Activated CD4-positive, alpha-beta T cell treated with anti-CD3 and anti-CD28 coated beads, Interleukin-2, amount 10 ng/mL, durations not matched to agents 7 days and 5 days (primary cell): Measurements from ENCODE around the gene ABCG8. TPM values are rescaled to one million over a fixed set of nuclear protein-coding genes. Genes with fewer than 3 reads are reported as not detected.

Source experiments
- CTCF ChIA-PET: fragments of 350-600 bp; sonication (Branson Sonifier 250); formaldehyde crosslinking; loops from one replicate; lab custom pipeline; 2021; ENCODE audit warnings: antibody characterized with exemption; lab: Charles Lee
- POLR2A ChIA-PET: fragments of 350-600 bp; sonication (Branson Sonifier 250); formaldehyde crosslinking; loops from one replicate; lab custom pipeline; 2021; ENCODE audit warnings: antibody characterized with exemption; lab: Charles Lee
- DNase-seq: peaks from one replicate; pipeline ENCODE4 v3.0.0-alpha.2; 2020
- H3K27ac Mint-ChIP-seq: one replicate; pipeline ENCODE4 v1.8.0; 2021; ENCODE audit warnings: mild to moderate bottlenecking, moderate library complexity, mixed read lengths
- H3K27me3 Mint-ChIP-seq: one replicate; pipeline ENCODE4 v1.8.0; 2021; ENCODE audit warnings: mixed read lengths
- H3K36me3 Mint-ChIP-seq: one replicate; pipeline ENCODE4 v1.8.0; 2021; ENCODE audit warnings: low read depth, mixed read lengths
- H3K4me1 Mint-ChIP-seq: one replicate; pipeline ENCODE4 v1.8.0; 2021; ENCODE audit warnings: mixed read lengths
- H3K4me3 Mint-ChIP-seq: one replicate; pipeline ENCODE4 v1.8.0; 2021; ENCODE audit warnings: mild to moderate bottlenecking, moderate library complexity, mixed read lengths
- H3K9me3 Mint-ChIP-seq: one replicate; pipeline ENCODE4 v1.8.0; 2021; ENCODE audit warnings: mixed read lengths
- total RNA-seq, 2 experiments: library from RNA; stranded (reverse); gene quantifications; one replicate each; pipeline ENCODE4 v1.2.3, GENCODE V29; 2021

Gene ABCG8
- total RNA-seq, result not detected

DNA sequence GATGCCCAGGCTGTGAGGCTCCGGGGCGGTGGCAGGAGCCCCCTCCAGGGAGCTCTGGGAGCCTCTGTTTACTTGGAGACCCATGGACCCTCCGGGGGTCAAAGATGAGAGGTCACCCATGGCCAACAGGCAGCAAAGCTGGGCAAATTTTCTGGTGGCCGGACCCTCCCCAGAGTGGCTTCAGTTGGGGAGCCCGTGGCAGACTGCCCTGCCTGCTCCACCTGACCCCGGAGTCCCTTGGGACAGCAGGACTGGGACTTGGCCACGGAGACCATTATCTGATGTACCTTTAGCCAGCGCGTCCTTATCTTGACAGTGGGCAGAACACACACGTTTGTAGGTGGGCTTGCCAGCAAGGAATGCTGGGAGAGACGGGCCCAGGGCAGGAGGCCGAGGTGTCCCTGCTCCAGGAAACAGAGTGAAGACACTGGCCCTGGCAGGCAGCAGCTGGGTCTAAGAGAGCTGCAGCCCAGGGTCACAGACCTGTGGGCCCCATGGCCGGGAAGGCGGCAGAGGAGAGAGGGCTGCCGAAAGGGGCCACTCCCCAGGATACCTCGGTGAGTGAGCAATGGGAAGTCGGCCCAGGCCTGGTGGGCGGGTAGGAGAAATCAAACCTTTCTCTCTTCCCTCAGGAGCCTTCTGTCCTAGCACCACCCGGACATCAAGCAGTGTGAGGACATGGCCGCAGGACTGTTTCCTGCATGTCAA is at the start of gene ABCG8, which contains the start of gene ABCG5:
Gene ABCG8, plus strand, starts transcription at position 412 of the 708 bp plus-strand sequence. Its CDS starts 83 bp downstream, at position 495.
Gene ABCG5, minus strand, starts transcription at position 280 of the 708 bp plus-strand sequence. Its CDS starts 160 bp downstream, at position 120.
- Mint-ChIP-seq H3K4me1 (no peaks in the 10 kb centered on the region), H3K4me3 (no peak within 1 kb of the TSS), H3K27ac (no peak within 1 kb of the TSS), H3K36me3 (no peaks in the 10 kb centered on the region), H3K27me3 (peaks cover 2% of the 10 kb centered on the region), H3K9me3 (no peaks in the 10 kb centered on the region)
- no peak for DNase-seq
- ChIA-PET POLR2A (no interaction called here), CTCF (no interaction called here)

DNA sequence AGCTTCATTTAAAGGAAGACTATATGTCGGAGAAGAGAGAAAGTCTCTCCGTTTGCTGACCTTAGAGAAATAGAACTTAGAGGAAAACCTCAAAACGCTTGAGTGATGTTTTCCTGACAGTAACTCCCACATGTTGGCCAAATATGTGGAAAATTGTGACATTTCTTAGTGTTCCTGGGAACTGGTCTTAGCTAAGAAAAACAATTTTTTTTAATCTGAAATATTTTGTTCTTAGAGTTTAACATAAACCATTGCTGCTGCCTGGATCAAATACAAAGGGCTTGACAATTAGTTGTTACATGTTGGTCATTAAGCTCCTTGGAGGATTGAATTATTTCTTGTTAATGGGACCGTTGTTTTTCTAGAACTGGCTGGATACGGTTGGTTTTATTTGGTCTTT is 48.6 kb upstream of the ABCG8 start:
- DNase-seq, result no peak
- Mint-ChIP-seq H3K9me3 (no peaks in the 10 kb centered on the region), H3K4me1 (no peaks in the 10 kb centered on the region), H3K27ac (no peak overlapping the region), H3K4me3 (no peak overlapping the region), H3K27me3 (no peaks in the 10 kb centered on the region), H3K36me3 (no peaks in the 10 kb centered on the region)
- CTCF ChIA-PET, result interaction anchor here (0.7 kb wide), 2 partner anchors 32 to 85 kb away, joined by 3 to 5 read pairs; no protein-coding TSS in a partner anchor
- POLR2A ChIA-PET, result no interaction called here

DNA sequence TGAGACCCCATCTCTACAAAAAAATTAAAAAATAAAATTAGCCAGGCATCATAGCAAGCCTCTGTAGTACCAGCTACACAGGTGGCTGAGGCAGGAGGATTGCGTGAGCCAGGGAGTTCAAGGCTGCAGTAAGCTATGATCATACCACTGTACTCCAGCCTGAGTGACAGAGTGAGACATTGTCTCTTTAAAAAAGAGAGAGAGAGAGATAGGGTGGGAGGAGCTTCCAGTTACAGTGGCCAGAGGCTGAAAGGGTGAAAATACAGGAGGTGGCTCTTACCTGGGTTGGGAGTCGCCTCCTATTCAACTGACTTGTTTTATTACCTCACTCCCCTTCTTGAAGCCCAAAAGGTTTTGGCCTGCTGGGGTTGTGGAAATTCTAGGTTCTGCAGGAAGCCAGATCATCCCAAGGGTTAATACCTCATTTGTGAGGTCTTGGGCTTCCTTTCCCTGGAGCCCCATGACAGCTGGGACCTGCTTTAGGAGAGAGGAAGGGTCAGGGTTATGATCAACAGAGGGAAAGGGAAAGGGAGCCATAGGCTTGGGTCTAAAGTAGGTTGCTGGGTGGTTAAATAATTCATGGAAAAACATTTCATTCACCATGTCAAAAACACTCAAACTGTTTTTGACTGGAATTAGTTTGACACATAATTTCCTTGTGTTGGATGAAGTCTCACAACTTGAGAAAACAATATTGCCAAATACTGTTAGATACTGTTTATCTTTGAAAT is 47.6 kb upstream of the ABCG8 start:
- H3K27me3 Mint-ChIP-seq, result no peaks in the 10 kb centered on the region
- no peak overlapping the region for H3K4me3 Mint-ChIP-seq
- CTCF ChIA-PET, result no interaction called here
- no peak overlapping the region for H3K27ac Mint-ChIP-seq
- POLR2A ChIA-PET, result no interaction called here
- DNase-seq, result no peak
- no peaks in the 10 kb centered on the region for H3K36me3 Mint-ChIP-seq
- H3K4me1 Mint-ChIP-seq, result no peaks in the 10 kb centered on the region
- no peaks in the 10 kb centered on the region for H3K9me3 Mint-ChIP-seq

DNA sequence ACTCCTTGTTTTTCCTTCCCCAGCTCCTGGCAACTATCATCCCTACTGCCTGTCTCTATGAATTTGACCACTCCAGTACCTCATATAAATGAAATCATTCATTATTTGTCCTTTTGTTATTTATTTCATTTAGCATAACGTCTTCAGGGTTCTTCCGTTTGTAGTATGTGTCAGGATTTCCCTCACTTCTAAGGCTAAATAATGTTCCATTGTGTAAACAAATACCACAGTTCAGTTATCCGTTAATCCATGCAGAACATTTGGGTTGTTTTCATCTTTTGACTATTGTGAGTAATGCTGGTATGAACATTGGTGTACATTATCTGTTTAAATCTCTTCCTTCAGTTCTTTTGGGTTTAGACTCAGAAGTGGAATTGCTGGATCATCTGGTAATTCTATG is 46.1 kb upstream of the ABCG8 start:
- Mint-ChIP-seq H3K27me3 (no peaks in the 10 kb centered on the region), H3K36me3 (no peaks in the 10 kb centered on the region), H3K9me3 (no peaks in the 10 kb centered on the region), H3K27ac (no peak overlapping the region), H3K4me1 (no peaks in the 10 kb centered on the region), H3K4me3 (no peak overlapping the region)
- no peak for DNase-seq
- CTCF ChIA-PET, result no interaction called here
- POLR2A ChIA-PET, result no interaction called here

DNA sequence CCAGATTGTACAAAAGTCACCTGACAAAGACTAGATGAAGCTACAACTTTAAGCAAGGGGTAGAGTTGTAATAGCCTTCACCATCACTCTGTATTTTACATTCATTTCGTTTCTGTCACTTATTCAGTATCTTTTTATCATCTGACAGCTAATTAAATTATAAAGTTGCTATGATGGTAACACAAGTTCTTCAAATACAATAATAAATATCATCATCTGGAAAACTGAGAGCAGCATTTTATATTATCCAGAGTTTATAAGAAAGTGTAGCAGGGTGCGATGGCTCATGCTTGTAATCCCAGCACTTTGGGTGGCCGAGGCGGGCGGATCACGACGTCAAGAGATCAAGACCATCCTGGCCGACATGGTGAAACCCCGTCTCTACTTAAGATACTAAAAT is 43.8 kb upstream of the ABCG8 start:
- Mint-ChIP-seq H3K9me3 (no peaks in the 10 kb centered on the region), H3K4me3 (no peak overlapping the region), H3K4me1 (no peaks in the 10 kb centered on the region), H3K27me3 (no peaks in the 10 kb centered on the region), H3K27ac (no peak overlapping the region), H3K36me3 (no peaks in the 10 kb centered on the region)
- ChIA-PET CTCF (no interaction called here), POLR2A (no interaction called here)
- no peak for DNase-seq

DNA sequence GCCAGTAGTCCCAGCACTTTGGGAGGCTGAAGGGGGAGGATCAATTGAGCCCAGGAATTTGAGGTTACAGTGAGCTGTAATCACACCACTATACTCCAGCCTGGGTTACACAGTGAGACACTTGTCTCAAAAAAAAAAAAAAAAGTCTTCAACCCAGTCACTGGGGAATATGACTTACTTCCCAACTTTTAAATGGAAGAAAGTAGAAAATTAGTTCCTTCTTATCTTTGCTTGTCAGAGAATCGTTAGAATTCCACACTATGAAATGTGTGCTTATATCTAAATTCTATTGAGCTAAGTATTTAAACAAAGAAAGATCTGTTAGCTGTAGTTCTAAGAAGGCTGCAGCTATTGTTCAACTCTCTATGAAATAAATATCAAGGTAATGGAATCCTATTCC is 42.6 kb upstream of the ABCG8 start:
- Mint-ChIP-seq H3K27me3 (no peaks in the 10 kb centered on the region), H3K27ac (no peak overlapping the region), H3K36me3 (no peaks in the 10 kb centered on the region), H3K4me1 (no peaks in the 10 kb centered on the region), H3K4me3 (no peak overlapping the region), H3K9me3 (no peaks in the 10 kb centered on the region)
- no peak for DNase-seq
- ChIA-PET POLR2A (no interaction called here), CTCF (interaction anchor here (0.6 to 0.7 kb wide), 2 partner anchors 174 to 197 kb away, joined by 3 read pairs; no protein-coding TSS in a partner anchor)

DNA sequence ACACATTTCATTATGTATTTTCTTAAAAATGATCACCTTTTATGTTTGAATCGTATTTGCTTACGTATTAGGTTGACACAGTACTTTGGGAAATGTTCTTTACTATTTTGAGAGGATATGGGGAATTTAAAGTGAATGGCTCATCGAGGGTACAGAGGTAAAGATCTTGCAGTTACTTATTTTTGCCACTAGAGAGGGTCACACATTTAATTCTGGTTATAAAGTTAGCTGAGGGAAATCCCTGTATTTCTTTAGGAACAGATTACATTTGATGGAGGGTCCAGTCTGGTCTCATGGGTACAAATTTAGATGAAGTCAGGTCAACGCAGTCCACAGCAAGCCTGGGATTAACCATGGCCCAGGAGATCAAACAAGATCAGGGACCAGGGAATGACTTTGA is 40.5 kb upstream of the ABCG8 start:
- H3K4me3 Mint-ChIP-seq, result no peak overlapping the region
- H3K27me3 Mint-ChIP-seq, result no peaks in the 10 kb centered on the region
- no peaks in the 10 kb centered on the region for H3K9me3 Mint-ChIP-seq
- H3K4me1 Mint-ChIP-seq, result no peaks in the 10 kb centered on the region
- ChIA-PET POLR2A (interaction anchor here (0.6 kb wide), 1 partner anchor 219 kb away, joined by 3 read pairs; no protein-coding TSS in a partner anchor), CTCF (no interaction called here)
- DNase-seq, result no peak
- H3K36me3 Mint-ChIP-seq, result no peaks in the 10 kb centered on the region
- no peak overlapping the region for H3K27ac Mint-ChIP-seq

DNA sequence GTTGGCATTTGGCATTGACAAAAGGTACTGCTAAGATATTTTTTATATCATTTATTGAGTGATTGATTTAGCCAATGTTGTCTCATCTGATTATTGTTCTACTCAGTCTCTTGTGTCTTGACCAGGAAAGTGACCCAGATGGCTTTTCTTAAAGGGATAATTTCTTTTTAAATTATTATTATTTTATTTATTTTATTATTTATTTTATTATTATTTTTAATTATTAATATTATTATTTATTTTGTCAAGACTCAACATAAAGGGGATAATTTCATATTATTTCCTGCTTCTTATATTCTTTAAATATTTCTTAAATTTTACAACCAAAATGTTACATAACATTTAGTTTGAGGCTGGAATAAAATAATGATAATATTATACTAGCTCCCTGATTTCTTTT is 37.9 kb upstream of the ABCG8 start:
- H3K27ac Mint-ChIP-seq, result no peak overlapping the region
- no peak for DNase-seq
- no peak overlapping the region for H3K4me3 Mint-ChIP-seq
- H3K27me3 Mint-ChIP-seq, result no peaks in the 10 kb centered on the region
- CTCF ChIA-PET, result no interaction called here
- H3K4me1 Mint-ChIP-seq, result no peaks in the 10 kb centered on the region
- H3K9me3 Mint-ChIP-seq, result no peaks in the 10 kb centered on the region
- POLR2A ChIA-PET, result no interaction called here
- H3K36me3 Mint-ChIP-seq, result no peaks in the 10 kb centered on the region

DNA sequence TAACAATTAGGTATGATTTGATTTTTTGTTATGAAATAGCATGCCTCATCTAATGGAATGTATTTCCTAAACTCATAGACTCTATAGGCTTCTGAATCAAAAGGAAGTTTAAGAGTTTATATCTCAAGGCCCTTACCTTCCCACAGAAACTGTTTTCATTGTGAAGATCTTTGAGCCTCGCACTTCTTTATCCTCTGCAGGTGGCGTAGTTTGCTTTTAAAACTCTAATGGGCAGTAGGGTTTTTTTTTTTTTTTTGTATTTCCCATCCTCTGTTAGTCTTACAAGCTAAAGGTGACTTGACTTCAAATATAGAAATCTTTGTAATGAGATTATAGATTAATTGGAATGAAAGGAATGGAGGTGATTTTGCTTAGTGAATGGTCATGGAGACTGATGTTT is 36.6 kb upstream of the ABCG8 start:
- POLR2A ChIA-PET, result no interaction called here

DNA sequence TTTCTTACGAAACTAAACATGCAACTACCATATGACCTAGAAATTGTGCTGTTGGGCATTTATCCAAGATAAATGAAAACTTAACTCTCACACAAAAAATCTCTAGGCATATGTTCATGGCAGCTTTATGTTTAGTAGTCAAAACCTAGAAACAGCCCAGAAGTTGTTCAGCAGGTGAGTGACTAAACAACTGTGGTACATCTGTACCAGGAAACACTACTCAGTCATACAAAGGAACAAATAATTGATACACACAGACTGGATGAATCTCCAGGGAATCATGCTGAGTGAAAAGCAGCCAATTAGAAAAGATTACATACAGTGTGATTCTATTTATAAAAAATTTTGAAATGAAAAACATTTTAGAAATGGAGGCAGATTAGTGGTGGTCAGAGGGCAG is 35.7 kb upstream of the ABCG8 start:
- Mint-ChIP-seq H3K27me3 (no peaks in the 10 kb centered on the region), H3K4me3 (no peak overlapping the region), H3K4me1 (no peaks in the 10 kb centered on the region), H3K27ac (no peak overlapping the region), H3K36me3 (no peaks in the 10 kb centered on the region), H3K9me3 (no peaks in the 10 kb centered on the region)
- POLR2A ChIA-PET, result no interaction called here
- DNase-seq, result no peak
- CTCF ChIA-PET, result no interaction called here

More for the DNA sequence above, 36.6 kb upstream of the ABCG8 start:
- Mint-ChIP-seq H3K4me3 (no peak overlapping the region), H3K4me1 (no peaks in the 10 kb centered on the region), H3K27ac (no peak overlapping the region), H3K36me3 (no peaks in the 10 kb centered on the region), H3K27me3 (no peaks in the 10 kb centered on the region), H3K9me3 (no peaks in the 10 kb centered on the region)
- no peak for DNase-seq
- CTCF ChIA-PET, result interaction anchor here (0.5 kb wide), 1 partner anchor 1715 kb away, joined by 3 read pairs; no protein-coding TSS in a partner anchor

DNA sequence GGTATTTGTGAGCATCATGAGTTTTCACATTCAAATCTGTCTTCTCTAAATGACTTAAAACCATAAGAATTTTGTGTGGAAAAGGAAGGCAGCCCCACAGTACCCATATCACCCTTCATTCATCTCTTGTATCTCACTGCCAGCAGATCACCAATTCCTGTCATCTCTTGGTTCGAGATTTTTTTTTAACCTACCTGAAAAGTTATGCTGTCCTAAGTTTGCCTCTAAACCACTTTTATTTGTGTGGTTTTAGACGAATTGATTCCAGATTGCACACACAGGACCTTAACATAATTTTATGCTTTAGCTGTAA is 32.1 kb upstream of the ABCG8 start:
- Mint-ChIP-seq H3K27me3 (no peaks in the 10 kb centered on the region), H3K4me1 (no peaks in the 10 kb centered on the region), H3K9me3 (no peaks in the 10 kb centered on the region), H3K4me3 (no peak overlapping the region), H3K27ac (no peak overlapping the region), H3K36me3 (no peaks in the 10 kb centered on the region)
- ChIA-PET CTCF (interaction anchor here (0.6 kb wide), 2 partner anchors 110 to 114 kb away, joined by 3 to 4 read pairs; no protein-coding TSS in a partner anchor), POLR2A (no interaction called here)
- DNase-seq, result no peak

DNA sequence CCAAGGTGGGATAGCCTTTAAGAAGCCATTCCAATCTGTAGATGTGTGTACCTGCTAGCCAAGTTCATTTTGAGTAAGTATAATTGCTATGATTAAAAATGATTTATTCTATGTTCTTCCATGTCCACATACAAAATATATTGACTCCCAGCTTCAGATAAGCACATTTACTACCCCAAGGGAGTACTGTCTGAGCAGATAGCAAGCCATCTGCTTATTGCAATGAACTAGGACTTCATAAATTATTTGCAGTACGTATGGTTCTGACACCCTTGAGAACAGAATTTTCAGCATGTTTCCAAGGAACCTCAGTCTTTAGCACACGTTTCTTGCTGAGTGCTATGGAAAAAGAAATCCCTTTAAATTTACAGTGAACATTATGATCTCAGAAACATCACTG is 28.3 kb upstream of the ABCG8 start:
- ChIA-PET POLR2A (no interaction called here), CTCF (no interaction called here)
- Mint-ChIP-seq H3K27ac (no peak overlapping the region), H3K4me1 (no peaks in the 10 kb centered on the region), H3K9me3 (no peaks in the 10 kb centered on the region), H3K27me3 (no peaks in the 10 kb centered on the region), H3K36me3 (no peaks in the 10 kb centered on the region), H3K4me3 (no peak overlapping the region)
- DNase-seq, result no peak

DNA sequence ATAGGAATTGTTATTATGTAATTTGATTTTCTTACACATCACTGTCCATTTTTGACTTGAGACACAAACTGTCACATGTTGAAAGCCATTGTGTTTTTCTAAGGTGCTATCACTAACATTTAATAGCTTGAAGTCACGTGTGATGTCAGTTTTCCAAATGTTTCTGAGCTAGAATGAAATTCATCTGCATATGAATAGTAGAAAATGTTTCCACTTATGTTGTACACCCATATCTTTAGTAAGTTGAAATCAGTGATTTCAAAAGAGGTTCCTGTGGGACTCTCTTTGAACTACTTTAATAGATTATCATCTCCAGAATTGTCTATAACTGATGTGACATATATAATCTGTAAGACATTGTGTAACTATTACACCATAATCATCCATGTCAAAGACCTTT is 27.9 kb upstream of the ABCG8 start:
- no peaks in the 10 kb centered on the region for H3K9me3 Mint-ChIP-seq
- no peak for DNase-seq
- H3K4me3 Mint-ChIP-seq, result no peak overlapping the region
- no peak overlapping the region for H3K27ac Mint-ChIP-seq
- H3K4me1 Mint-ChIP-seq, result no peaks in the 10 kb centered on the region
- H3K27me3 Mint-ChIP-seq, result no peaks in the 10 kb centered on the region
- POLR2A ChIA-PET, result no interaction called here
- H3K36me3 Mint-ChIP-seq, result no peaks in the 10 kb centered on the region
- CTCF ChIA-PET, result no interaction called here
